HEK293 (cell line): ENCODE data around the gene DCAF10.

Source experiments
- BCL11A ChIP-seq: fragments of 450-650 bp; formaldehyde crosslinking; IDR thresholded peaks from 2 replicates; pipeline ENCODE4 v1.5.1; 2016; ENCODE audit warnings: low read depth, missing biosample characterization, missing genetic modification characterization
- CTCF ChIP-seq: fragments of 450-650 bp; formaldehyde crosslinking; IDR thresholded peaks from 2 replicates; pipeline ENCODE4 v1.5.1; 2016; ENCODE audit warnings: missing biosample characterization, missing genetic modification characterization
- GLIS2 ChIP-seq: fragments of 450-650 bp; formaldehyde crosslinking; IDR thresholded peaks from 2 replicates; pipeline ENCODE4 v1.5.1; 2016; ENCODE audit warnings: missing biosample characterization, missing genetic modification characterization
- OSR2 ChIP-seq: fragments of 450-650 bp; formaldehyde crosslinking; IDR thresholded peaks from 2 replicates; pipeline ENCODE4 v1.5.1; 2016; ENCODE audit warnings: missing biosample characterization, missing genetic modification characterization
- PRDM6 ChIP-seq: fragments of 450-650 bp; formaldehyde crosslinking; IDR thresholded peaks from 2 replicates; pipeline ENCODE4 v1.5.1; 2017; ENCODE audit warnings: missing biosample characterization, missing genetic modification characterization
- SETDB1 ChIP-seq: IDR thresholded peaks from one replicate; pipeline ENCODE4 v1.6.1; 2017; ENCODE audit warnings: mild to moderate bottlenecking, low read length, moderate library complexity, mixed read lengths; ENCODE audit not compliant: insufficient read length
- TRIM28 ChIP-seq: IDR thresholded peaks from 2 replicates; pipeline ENCODE4 v1.6.1; 2011; ENCODE audit warnings: low read length, control low read depth, borderline replicate concordance
- ZBTB20 ChIP-seq: fragments of 450-650 bp; formaldehyde crosslinking; IDR thresholded peaks from 2 replicates; pipeline ENCODE4 v1.5.1; 2016; ENCODE audit warnings: missing biosample characterization, missing genetic modification characterization
- ZBTB48 ChIP-seq: fragments of 450-650 bp; formaldehyde crosslinking; IDR thresholded peaks from 2 replicates; pipeline ENCODE4 v1.5.1; 2016; ENCODE audit warnings: missing biosample characterization, missing genetic modification characterization
- ZFHX2 ChIP-seq: fragments of 450-650 bp; formaldehyde crosslinking; conservative IDR thresholded peaks from 2 replicates; pipeline ENCODE4 v1.5.1; 2016; ENCODE audit warnings: missing biosample characterization, missing genetic modification characterization
- ZFP69B ChIP-seq: fragments of 450-650 bp; formaldehyde crosslinking; IDR thresholded peaks from 2 replicates; pipeline ENCODE4 v1.5.1; 2016; ENCODE audit warnings: missing biosample characterization, missing genetic modification characterization
- ZNF10 ChIP-seq: fragments of 450-650 bp; formaldehyde crosslinking; IDR thresholded peaks from 2 replicates; pipeline ENCODE4 v1.5.1; 2017; ENCODE audit warnings: missing biosample characterization, missing genetic modification characterization
- ZNF132 ChIP-seq: fragments of 450-650 bp; formaldehyde crosslinking; IDR thresholded peaks from 2 replicates; pipeline ENCODE4 v1.5.1; 2017; ENCODE audit warnings: missing biosample characterization, missing genetic modification characterization, borderline replicate concordance
- ZNF157 ChIP-seq: fragments of 450-650 bp; formaldehyde crosslinking; IDR thresholded peaks from 2 replicates; pipeline ENCODE4 v1.5.1; 2016; ENCODE audit warnings: missing biosample characterization, missing genetic modification characterization
- ZNF19 ChIP-seq: fragments of 450-650 bp; formaldehyde crosslinking; IDR thresholded peaks from 2 replicates; pipeline ENCODE4; 2016; ENCODE audit warnings: missing biosample characterization, missing genetic modification characterization, low read depth
- ZNF223 ChIP-seq: fragments of 450-650 bp; formaldehyde crosslinking; IDR thresholded peaks from 2 replicates; pipeline ENCODE4 v1.5.1; 2016; ENCODE audit warnings: missing biosample characterization, missing genetic modification characterization
- ZNF24 ChIP-seq: fragments of 450-650 bp; formaldehyde crosslinking; IDR thresholded peaks from 2 replicates; pipeline ENCODE4 v1.5.1; 2016; ENCODE audit warnings: missing biosample characterization, missing genetic modification characterization
- ZNF280C ChIP-seq: fragments of 450-650 bp; formaldehyde crosslinking; IDR thresholded peaks from 2 replicates; pipeline ENCODE4 v1.5.1; 2016; ENCODE audit warnings: missing biosample characterization, missing genetic modification characterization
- ZNF362 ChIP-seq: fragments of 450-650 bp; formaldehyde crosslinking; IDR thresholded peaks from 2 replicates; pipeline ENCODE4 v1.5.1; 2016; ENCODE audit warnings: missing biosample characterization, missing genetic modification characterization
- ZNF398 ChIP-seq: fragments of 450-650 bp; formaldehyde crosslinking; IDR thresholded peaks from 2 replicates; pipeline ENCODE4 v1.5.1; 2017; ENCODE audit warnings: missing biosample characterization, missing genetic modification characterization
- ZNF404 ChIP-seq: fragments of 450-650 bp; formaldehyde crosslinking; IDR thresholded peaks from 2 replicates; pipeline ENCODE4 v1.5.1; 2017; ENCODE audit warnings: missing biosample characterization, missing genetic modification characterization
- ZNF423 ChIP-seq: fragments of 450-650 bp; formaldehyde crosslinking; IDR thresholded peaks from 2 replicates; pipeline ENCODE4 v1.5.1; 2016; ENCODE audit warnings: missing biosample characterization, missing genetic modification characterization
- ZNF473 ChIP-seq: fragments of 450-650 bp; formaldehyde crosslinking; IDR thresholded peaks from 2 replicates; pipeline ENCODE4 v1.5.1; 2017; ENCODE audit warnings: missing biosample characterization, missing genetic modification characterization
- ZNF555 ChIP-seq: fragments of 450-650 bp; formaldehyde crosslinking; conservative IDR thresholded peaks from 2 replicates; pipeline ENCODE4 v1.5.1; 2017; ENCODE audit warnings: missing biosample characterization, mild to moderate bottlenecking, missing genetic modification characterization, inconsistent platforms
- ZNF558 ChIP-seq: fragments of 450-650 bp; formaldehyde crosslinking; IDR thresholded peaks from 2 replicates; pipeline ENCODE4 v1.5.1; 2016; ENCODE audit warnings: missing biosample characterization, missing genetic modification characterization
- ZNF596 ChIP-seq: fragments of 450-650 bp; IDR thresholded peaks from 2 replicates; pipeline ENCODE4 v1.5.0; 2018; ENCODE audit warnings: missing biosample characterization, mild to moderate bottlenecking, missing genetic modification characterization, moderate library complexity
- ZNF623 ChIP-seq: fragments of 450-650 bp; formaldehyde crosslinking; IDR thresholded peaks from 2 replicates; pipeline ENCODE4 v1.5.1; 2016; ENCODE audit warnings: missing biosample characterization, missing genetic modification characterization
- ZNF624 ChIP-seq: fragments of 450-650 bp; formaldehyde crosslinking; IDR thresholded peaks from 2 replicates; pipeline ENCODE4 v1.5.1; 2017; ENCODE audit warnings: missing biosample characterization, missing genetic modification characterization
- ZNF692 ChIP-seq: fragments of 450-650 bp; formaldehyde crosslinking; IDR thresholded peaks from 2 replicates; pipeline ENCODE4 v1.5.1; 2016; ENCODE audit warnings: missing biosample characterization, missing genetic modification characterization
- ZNF785 ChIP-seq: fragments of 450-650 bp; formaldehyde crosslinking; IDR thresholded peaks from 2 replicates; pipeline ENCODE4 v1.5.1; 2016; ENCODE audit warnings: missing biosample characterization, missing genetic modification characterization
- ZNF792 ChIP-seq: fragments of 450-650 bp; formaldehyde crosslinking; IDR thresholded peaks from 2 replicates; pipeline ENCODE4 v1.5.1; 2016; ENCODE audit warnings: missing biosample characterization, missing genetic modification characterization

DCAF10 gene

GRCh38 chr9:37784616-37785483, 15.7 kb upstream of the DCAF10 start, which contains the start of gene EXOSC3 (continued):
- TF ChIP-seq PRDM6 (tag by site-specific recombination), result no peak
- no peak for TF ChIP-seq ZNF473
- no peak for TF ChIP-seq ZNF10
- no peak for TF ChIP-seq ZNF132 (tag by site-specific recombination)
- TF ChIP-seq ZNF157 (tag by site-specific recombination), result no peak
- peak; percentile 88 for TF ChIP-seq ZNF692 (tag by site-specific recombination)
- TF ChIP-seq ZNF555, result no peak
- no peak for TF ChIP-seq ZNF223
- peak; percentile 64; the same call in 1 of the 2 replicates for TF ChIP-seq ZBTB20 (tag by site-specific recombination)
- no peak for TF ChIP-seq ZNF624
- no peak for TF ChIP-seq ZNF19 (tag by site-specific recombination)
- TF ChIP-seq ZNF623 (tag by site-specific recombination), result no peak
- TF ChIP-seq ZNF596 (tag by site-specific recombination), result no peak
- TF ChIP-seq ZNF785 (tag by site-specific recombination), result no peak
- no peak for TF ChIP-seq ZNF404 (tag by site-specific recombination)
- no peak for TF ChIP-seq GLIS2 (tag by site-specific recombination)
- no peak for TF ChIP-seq OSR2 (tag by site-specific recombination)
- TF ChIP-seq ZNF362 (tag by site-specific recombination), result no peak
- no peak for TF ChIP-seq ZNF423
- TF ChIP-seq ZNF792 (tag by site-specific recombination), result no peak
- TF ChIP-seq ZNF280C (tag by site-specific recombination), result no peak
- no peak for TF ChIP-seq ZNF558
- TF ChIP-seq BCL11A (tag by site-specific recombination), result no peak
- TF ChIP-seq ZFHX2 (tag by site-specific recombination), result no peak
- TF ChIP-seq TRIM28, result no peak
- no peak for TF ChIP-seq SETDB1
- no peak for TF ChIP-seq ZNF398 (tag by site-specific recombination)
- 0 out of 2 replicates have a peak, but pooled peaks have one; percentile 33 for TF ChIP-seq ZNF24
- 0 out of 2 replicates have a peak, but pooled peaks have one; percentile 63 for TF ChIP-seq ZFP69B (tag by site-specific recombination)
- peak; percentile 89 for TF ChIP-seq CTCF (tag by site-specific recombination)
- TF ChIP-seq ZBTB48 (tag by site-specific recombination), result 0 out of 2 replicates have a peak, but pooled peaks have one; percentile 16
